GM18498 (cell line): Measurements from ENCODE around the gene AMELX.
A peak's percentile ranks its signal among the peaks of the same experiment; 100 is the strongest.

Experiments used
- ATAC-seq: cut with Tn5 transposase; IDR thresholded peaks from one replicate; pipeline ENCODE4 v1.9.1; 2021; ENCODE audit warnings: mild to moderate bottlenecking, moderate library complexity; ENCODE audit not compliant: unreplicated experiment

AMELX gene

GRCh38 chrX:11293113-11293512 lies at the start of gene AMELX:
Gene AMELX, plus strand, starts transcription at chrX:11293413. Its CDS starts 1,376 bp downstream, at chrX:11294789.
- ATAC-seq: no peak

- no peak for ATAC-seq
These were observed 48.6 kb upstream of the AMELX start for GRCh38 chrX:11244636-11245035.

DNA sequence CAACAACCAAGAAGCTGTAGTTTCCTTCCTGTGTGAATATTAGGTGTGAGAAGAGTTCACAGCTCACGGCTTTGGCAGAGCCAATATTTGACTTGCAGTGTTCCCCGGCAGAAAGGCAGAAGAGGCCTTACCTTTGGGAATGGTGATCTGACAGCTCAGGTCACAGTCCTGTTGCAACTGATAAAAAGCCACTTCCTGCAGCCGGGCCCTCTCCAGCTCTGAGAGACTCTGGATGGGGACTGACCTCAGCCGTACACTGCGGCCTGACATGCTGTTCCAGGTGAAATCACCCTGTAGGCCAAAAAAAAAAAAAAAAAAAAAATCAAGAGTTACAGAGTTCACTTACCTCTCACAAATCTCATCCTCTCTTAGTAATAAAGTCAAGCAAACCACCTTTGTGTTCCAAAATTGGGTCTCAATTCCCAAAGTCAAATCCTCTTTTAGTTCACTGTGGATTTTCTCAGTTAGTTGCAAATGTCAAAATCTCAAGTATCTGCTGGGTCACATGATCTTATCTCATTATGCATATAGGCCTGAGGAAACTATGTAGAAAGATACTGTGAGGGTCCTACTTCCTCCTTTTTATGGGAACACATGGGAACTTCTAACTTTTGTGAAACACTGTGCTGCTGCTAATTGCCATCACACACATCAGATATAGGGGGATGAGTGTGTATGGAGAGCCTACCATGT lies 38.6 kb upstream of the AMELX start:
- ATAC-seq: no peak

- ATAC-seq: no peak
These were observed 35.9 kb upstream of the AMELX start for GRCh38 chrX:11257290-11257689.

DNA sequence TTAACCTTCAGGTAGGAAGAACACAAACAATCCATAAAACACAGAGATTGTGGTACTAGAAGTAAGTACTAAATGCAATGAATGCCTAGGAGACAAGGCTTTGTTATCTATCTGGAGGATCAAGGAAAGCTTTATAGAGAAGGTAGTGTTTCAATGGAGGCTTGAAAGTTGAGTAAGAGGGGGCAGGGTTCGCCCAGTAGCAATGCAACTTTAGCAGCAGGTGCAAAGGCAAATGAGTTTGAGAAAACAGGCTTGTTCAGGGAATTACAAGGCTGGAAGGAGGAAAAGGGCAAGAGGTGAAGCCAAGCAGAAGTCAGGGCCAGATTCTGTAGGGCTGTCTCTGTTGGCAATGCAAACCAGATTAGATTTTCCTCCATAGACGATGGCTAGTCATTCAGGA lies 35.5 kb upstream of the AMELX start:
- no peak for ATAC-seq

DNA sequence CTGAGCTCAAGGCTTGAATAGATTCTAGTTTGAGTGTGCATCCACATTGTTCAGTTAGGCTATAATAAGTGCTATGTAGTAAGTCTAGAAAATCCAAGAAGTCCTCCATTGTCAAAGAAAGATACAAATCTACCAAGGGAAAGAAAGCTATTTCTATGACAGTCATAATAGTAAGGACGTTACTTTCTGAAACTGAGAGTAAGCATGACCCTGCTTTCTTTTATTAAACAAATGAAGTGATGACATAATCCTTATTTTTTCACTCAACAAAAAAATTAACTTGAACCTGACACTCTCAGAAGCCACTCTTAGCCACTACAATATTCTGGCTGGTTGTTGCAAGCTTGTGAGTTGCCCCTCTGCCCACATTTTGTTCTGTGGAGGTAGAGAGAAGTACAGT lies 33.8 kb upstream of the AMELX start:
- no peak for ATAC-seq

DNA sequence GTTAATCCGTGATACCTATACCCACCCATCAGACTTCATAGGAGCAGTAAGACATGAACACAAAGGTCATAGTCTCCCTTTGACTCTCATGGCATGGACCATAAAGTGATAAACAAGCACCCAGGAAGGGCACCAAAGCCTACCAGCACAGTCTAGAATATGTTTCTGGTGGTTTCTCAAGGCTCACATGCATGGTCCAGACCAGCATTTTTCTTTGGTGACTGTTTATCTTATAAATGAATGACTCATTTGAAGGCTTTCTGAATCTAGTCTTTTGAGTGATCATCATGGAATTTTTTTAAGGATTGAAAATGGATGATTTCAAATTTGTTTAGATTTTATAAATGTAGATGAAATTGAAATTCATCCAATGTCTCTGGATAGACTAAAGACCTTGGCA lies 32.0 kb upstream of the AMELX start:
- no peak for ATAC-seq

GRCh38 chrX:11264925-11265324 lies 28.3 kb upstream of the AMELX start:
- no peak for ATAC-seq

DNA sequence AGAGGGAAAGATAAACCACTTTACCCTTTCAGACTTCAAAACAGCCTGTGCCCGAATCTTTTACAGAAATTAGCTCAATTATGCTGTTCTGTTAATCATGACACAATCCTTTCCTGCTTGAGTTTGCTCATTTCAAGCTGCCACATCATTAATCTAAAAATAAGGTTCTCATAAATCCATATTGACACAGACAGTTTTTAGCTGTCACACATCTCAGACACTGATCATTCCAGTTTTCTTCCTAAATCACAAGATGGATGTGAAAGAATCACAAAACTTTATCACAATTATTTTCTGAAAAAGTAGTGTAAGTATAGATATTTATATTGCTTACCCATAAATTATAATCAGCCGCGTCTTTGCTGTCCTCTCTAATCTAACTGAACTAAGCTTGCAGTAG lies 27.9 kb upstream of the AMELX start:
- no peak for ATAC-seq

- ATAC-seq: no peak
These were observed 26.6 kb upstream of the AMELX start for GRCh38 chrX:11266573-11267003.

- no peak for ATAC-seq
These were observed 25.8 kb upstream of the AMELX start for GRCh38 chrX:11267425-11267824.

DNA sequence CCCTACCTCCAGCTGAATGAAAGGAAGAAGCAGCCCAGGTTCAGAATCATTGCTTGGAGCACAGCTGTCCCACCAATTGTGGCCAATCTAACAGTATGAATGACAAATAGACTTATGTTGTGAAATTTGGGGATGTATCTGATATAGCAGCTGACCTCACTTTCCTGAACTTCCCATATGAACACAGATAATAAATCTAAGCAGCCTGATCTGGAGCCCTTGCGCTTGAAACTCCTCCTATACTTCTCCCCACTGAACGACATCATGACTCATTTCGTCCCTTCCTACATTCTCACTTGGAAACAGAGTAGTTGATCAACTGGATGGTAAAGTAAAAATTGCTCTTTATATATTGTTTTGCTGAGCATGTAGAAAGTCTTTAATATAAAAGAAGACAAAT lies 24.2 kb upstream of the AMELX start:
- no peak for ATAC-seq

DNA sequence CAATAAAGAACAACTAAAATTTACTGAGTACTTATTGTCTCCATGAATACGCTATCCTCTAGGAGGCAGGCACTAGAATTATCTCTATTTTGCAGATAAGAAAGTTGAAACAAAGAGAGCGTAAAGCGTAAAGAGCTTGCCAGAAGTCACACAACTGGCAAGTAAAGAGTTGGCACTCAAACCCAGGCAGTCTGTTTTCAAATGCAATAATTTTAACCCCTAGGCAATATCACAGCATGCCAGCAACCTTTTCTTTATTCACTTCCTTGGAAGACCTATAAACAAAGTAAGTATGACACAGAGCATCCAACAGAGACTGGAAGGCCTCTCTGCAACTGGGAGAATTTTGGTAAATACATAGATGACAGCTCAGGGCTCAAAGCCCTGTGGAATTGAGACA lies 23.2 kb upstream of the AMELX start:
- ATAC-seq: no peak

GRCh38 chrX:11272290-11272689 lies 20.9 kb upstream of the AMELX start:
- no peak for ATAC-seq

DNA sequence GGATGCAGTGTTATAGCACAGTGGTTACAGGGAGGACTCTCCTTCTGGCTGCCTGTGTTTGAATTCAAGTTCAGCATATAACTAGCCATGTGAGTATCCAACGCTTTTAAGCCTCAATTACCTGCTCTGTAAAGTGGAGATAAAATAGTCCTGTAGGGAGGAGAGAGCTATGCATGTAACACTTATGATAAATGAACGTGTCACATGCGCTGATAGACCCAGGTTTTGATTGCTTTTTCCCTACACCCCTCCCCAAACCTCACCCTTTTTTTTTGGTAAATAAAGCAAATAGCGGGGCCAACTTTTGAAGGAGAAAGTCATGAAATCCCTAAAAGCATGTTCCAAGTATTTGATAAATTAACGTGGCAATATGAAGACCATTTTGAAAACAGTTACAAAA lies 20.4 kb upstream of the AMELX start:
- no peak for ATAC-seq

DNA sequence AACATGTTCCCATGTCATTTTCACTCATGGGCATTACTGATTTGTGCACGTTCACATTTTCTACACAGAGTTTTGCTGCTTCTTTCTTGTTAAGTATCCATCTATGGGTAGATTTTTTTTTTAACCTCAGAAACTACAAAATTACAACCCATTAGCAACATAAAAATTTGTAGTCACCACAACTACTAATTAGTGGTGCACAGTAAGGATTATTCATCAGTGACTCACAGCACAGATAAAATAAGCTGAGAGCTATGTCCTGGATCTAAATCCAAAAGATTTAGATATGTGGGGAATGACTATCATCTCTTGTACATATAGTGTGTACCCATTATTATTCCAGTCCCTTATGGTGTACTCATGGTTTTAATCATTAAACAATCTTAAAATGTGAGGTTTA lies 19.7 kb upstream of the AMELX start:
- no peak for ATAC-seq

- ATAC-seq: no peak
These were observed 11.2 kb upstream of the AMELX start for GRCh38 chrX:11282043-11282442.

- no peak for ATAC-seq
These were observed 7.6 kb upstream of the AMELX start for GRCh38 chrX:11285651-11286050.

DNA sequence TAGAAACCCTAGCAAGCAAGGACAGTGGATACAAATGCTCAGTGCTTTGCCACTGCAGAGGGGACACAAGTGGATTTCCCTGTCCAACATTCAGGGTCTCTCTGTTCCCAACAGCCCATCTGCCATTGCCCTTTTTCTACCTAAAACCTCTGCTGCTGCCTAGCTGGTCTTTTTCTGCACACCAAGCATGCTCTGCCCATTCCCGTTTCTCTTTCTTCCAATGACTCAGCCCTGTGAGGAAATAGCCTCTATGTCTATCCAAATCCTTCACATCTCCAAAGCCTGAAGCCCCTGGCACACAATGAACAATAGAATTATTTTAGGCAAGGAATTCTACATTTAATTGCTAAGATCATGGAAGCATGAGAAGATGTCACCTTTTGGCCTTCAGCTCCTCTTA lies 5.7 kb upstream of the AMELX start:
- no peak for ATAC-seq

GRCh38 chrX:11290416-11291102 lies 2.7 kb upstream of the AMELX start:
- ATAC-seq: peak; percentile 63

GRCh38 chrX:11296051-11296450 lies 2.8 kb downstream of the AMELX start:
- ATAC-seq: no peak

DNA sequence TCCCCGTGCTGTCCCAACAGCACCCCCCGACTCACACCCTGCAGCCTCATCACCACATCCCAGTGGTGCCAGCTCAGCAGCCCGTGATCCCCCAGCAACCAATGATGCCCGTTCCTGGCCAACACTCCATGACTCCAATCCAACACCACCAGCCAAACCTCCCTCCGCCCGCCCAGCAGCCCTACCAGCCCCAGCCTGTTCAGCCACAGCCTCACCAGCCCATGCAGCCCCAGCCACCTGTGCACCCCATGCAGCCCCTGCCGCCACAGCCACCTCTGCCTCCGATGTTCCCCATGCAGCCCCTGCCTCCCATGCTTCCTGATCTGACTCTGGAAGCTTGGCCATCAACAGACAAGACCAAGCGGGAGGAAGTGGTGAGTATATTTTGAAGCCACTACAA lies 5.4 kb downstream of the AMELX start:
- ATAC-seq: no peak

DNA sequence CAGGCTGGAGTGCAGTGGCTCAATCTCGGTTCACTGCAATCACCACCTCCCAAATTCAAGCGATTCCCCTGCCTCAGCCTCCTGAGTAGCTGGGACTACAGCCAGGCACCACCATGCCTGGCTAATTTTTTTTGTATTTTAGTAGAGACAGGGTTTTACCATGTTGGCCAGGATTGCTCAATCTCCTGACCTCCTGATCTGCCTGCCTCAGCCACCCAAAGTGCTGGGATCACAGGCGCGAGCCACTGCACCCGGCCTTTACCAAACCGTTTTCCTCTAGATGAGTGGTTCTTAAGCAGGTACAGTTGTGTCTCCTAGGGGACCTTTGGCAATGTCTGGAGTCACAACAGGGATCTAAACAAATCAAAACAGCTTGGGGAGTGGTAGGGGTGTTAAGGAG lies 11.6 kb downstream of the AMELX start:
- no peak for ATAC-seq
